DOHH2 (cell line): ENCODE results near the gene ATG10.

Source experiments
- CTCF ChIP-seq: fragments of 200-600 bp; sonication (generic); IDR thresholded peaks from one replicate; pipeline ENCODE4 v1.5.1; 2014; ENCODE audit warnings: antibody characterized with exemption, mild to moderate bottlenecking, low read depth, low read length; ENCODE audit not compliant: poor library complexity, severe bottlenecking
- EZH2phosphoT487 ChIP-seq: fragments of 200-600 bp; sonication (generic); IDR thresholded peaks from 2 replicates; pipeline ENCODE4 v1.6.1; 2017; ENCODE audit warnings: borderline replicate concordance, mild to moderate bottlenecking, antibody characterized with exemption, low read length, moderate library complexity, mixed read lengths

GRCh38 chr5:81949462-81949861 is 22.4 kb upstream of the ATG10 start:
- TF ChIP-seq CTCF (no peak), EZH2phosphoT487 (no peak)
